IMR-90 (cell line): ENCODE data around the gene SDK1. TPM values are rescaled to one million over a fixed set of nuclear protein-coding genes. Genes with fewer than 3 reads are reported as not detected.

Experiments
- ATAC-seq: fragments of 200-7000 bp; cut with Tn5 transposase; 2 replicates; pipeline ENCODE4 v1.9.1; 2020; ENCODE audit warnings: low read depth, mild to moderate bottlenecking, moderate library complexity
- BruUV-seq: library from RNA; stranded (reverse); fragments of 400-500 nt; replicated peaks from 2 replicates; lab custom pipeline; 2021; lab: Mats Ljungman, UMichigan
- CTCF ChIA-PET: fragments of 300-600 bp; formaldehyde crosslinking; extraction: SDS; loops from one replicate; lab custom pipeline; 2021; ENCODE audit warnings: antibody characterized with exemption; lab: Yijun Ruan, JAX
- POLR2A ChIA-PET: fragments of 300-600 bp; sonication (Branson Sonifier 250); formaldehyde crosslinking; loops from one replicate; lab custom pipeline; 2022; ENCODE audit warnings: antibody characterized with exemption; ENCODE audit not compliant: unreplicated experiment; lab: Charles Lee
- DNase-seq: peaks from one replicate; pipeline ENCODE4 v3.0.0; 2013
- H2AFZ ChIP-seq: replicated peaks from 2 replicates; pipeline ENCODE3; 2013; ENCODE audit warnings: low read length, mild to moderate bottlenecking; ENCODE audit not compliant: poor library complexity
- H2AK5ac ChIP-seq: 2 replicates; pipeline ENCODE4 v1.6.1; 2013; ENCODE audit warnings: low read depth, low read length, inconsistent platforms
- H2AK9ac ChIP-seq: replicated peaks from 2 replicates; pipeline ENCODE3; 2013; ENCODE audit warnings: mild to moderate bottlenecking, low read depth, low read length, moderate library complexity; ENCODE audit not compliant: poor library complexity
- H2BK120ac ChIP-seq: 2 replicates; pipeline ENCODE4 v1.6.1; 2013; ENCODE audit warnings: low read depth, low read length, inconsistent platforms
- H2BK15ac ChIP-seq: 3 replicates; pipeline ENCODE4 v1.6.1; 2013; ENCODE audit warnings: low read depth, low read length, inconsistent platforms
- H2BK20ac ChIP-seq: 2 replicates; pipeline ENCODE4 v1.6.1; 2013; ENCODE audit warnings: low read depth, mild to moderate bottlenecking, inconsistent platforms, low read length, moderate library complexity
- H2BK5ac ChIP-seq: 2 replicates; pipeline ENCODE4 v1.6.1; 2013; ENCODE audit warnings: mild to moderate bottlenecking, low read depth, low read length, inconsistent platforms; ENCODE audit not compliant: poor library complexity, severe bottlenecking
- H3K14ac ChIP-seq: replicated peaks from 2 replicates; pipeline ENCODE4 v1.6.1; 2013; ENCODE audit warnings: low read depth, low read length, inconsistent platforms
- H3K18ac ChIP-seq: 2 replicates; pipeline ENCODE4 v1.6.1; 2013; ENCODE audit warnings: low read depth, low read length, control low read depth
- H3K23ac ChIP-seq: 2 replicates; pipeline ENCODE4 v1.6.1; 2013; ENCODE audit warnings: low read depth, low read length, inconsistent platforms
- H3K27ac ChIP-seq: 2 replicates; pipeline ENCODE4 v1.5.1; 2013; ENCODE audit warnings: mild to moderate bottlenecking, control low read depth, low read length; ENCODE audit not compliant: insufficient read depth
- H3K27me3 ChIP-seq: 2 replicates; pipeline ENCODE4 v1.6.1; 2013; ENCODE audit warnings: low read length; ENCODE audit not compliant: control insufficient read depth, insufficient read depth
- H3K36me3 ChIP-seq: 2 replicates; pipeline ENCODE4 v1.6.1; 2013; ENCODE audit warnings: low read length, mixed read lengths; ENCODE audit not compliant: control insufficient read depth, insufficient read depth
- H3K4ac ChIP-seq: 2 replicates; pipeline ENCODE4 v1.6.1; 2013; ENCODE audit warnings: low read depth, low read length, inconsistent platforms
- H3K4me1 ChIP-seq: 2 replicates; pipeline ENCODE4 v1.6.1; 2013; ENCODE audit warnings: low read length, mixed read lengths; ENCODE audit not compliant: control insufficient read depth, insufficient read depth
- H3K4me2 ChIP-seq: 2 replicates; pipeline ENCODE4 v1.6.1; 2013; ENCODE audit warnings: low read depth, mild to moderate bottlenecking, control low read depth, low read length, moderate library complexity
- H3K4me3 ChIP-seq: 2 replicates; pipeline ENCODE4 v1.5.1; 2013; ENCODE audit warnings: low read depth, mild to moderate bottlenecking, control low read depth, low read length, moderate library complexity; ENCODE audit not compliant: insufficient read depth
- H3K56ac ChIP-seq: 2 replicates; pipeline ENCODE4 v1.6.1; 2013; ENCODE audit warnings: low read length, inconsistent platforms; ENCODE audit not compliant: insufficient read depth; ENCODE audit errors: extremely low read depth
- H3K79me1 ChIP-seq, 2 experiments: 2 replicates each; pipeline ENCODE4 v1.6.1; 2013; ENCODE audit warnings: low read length in 2 of 2, inconsistent platforms in 1 of 2, low read depth in 1 of 2
- H3K9ac ChIP-seq: 2 replicates; pipeline ENCODE4 v1.6.1; 2013; ENCODE audit warnings: low read depth, low read length, control low read depth
- H3K9me1 ChIP-seq: 2 replicates; pipeline ENCODE4 v1.6.1; 2013; ENCODE audit warnings: low read length, inconsistent platforms; ENCODE audit not compliant: insufficient read depth
- H3K9me3 ChIP-seq: 2 replicates; pipeline ENCODE4 v1.6.1; 2013; ENCODE audit warnings: low read length; ENCODE audit not compliant: control insufficient read depth, insufficient read depth
- H4K20me1 ChIP-seq: 2 replicates; pipeline ENCODE4 v1.6.1; 2013; ENCODE audit warnings: low read length, inconsistent platforms; ENCODE audit not compliant: insufficient read depth
- H4K5ac ChIP-seq: 2 replicates; pipeline ENCODE4 v1.6.1; 2013; ENCODE audit warnings: mild to moderate bottlenecking, low read depth, low read length, control low read depth
- H4K8ac ChIP-seq, 2 experiments: 2 replicates each; pipeline ENCODE4 v1.6.1; 2013; ENCODE audit warnings: low read depth in 2 of 2, low read length in 2 of 2, control low read depth in 1 of 2, inconsistent platforms in 1 of 2
- H4K91ac ChIP-seq: 2 replicates; pipeline ENCODE4 v1.6.1; 2013; ENCODE audit warnings: low read depth, low read length, inconsistent platforms; ENCODE audit not compliant: insufficient read depth
- ELK1 ChIP-seq: fragments of 150-350 bp; IDR thresholded peaks from 2 replicates; pipeline ENCODE4 v1.6.1; 2016; ENCODE audit warnings: low read depth, mild to moderate bottlenecking, low read length, moderate library complexity, borderline replicate concordance
- RAD21 ChIP-seq: IDR thresholded peaks from 2 replicates; pipeline ENCODE4 v1.6.1; 2012; ENCODE audit warnings: low read length, improper control_type of control experiment
- RCOR1 ChIP-seq: IDR thresholded peaks from 2 replicates; pipeline ENCODE4 v1.6.1; 2012; ENCODE audit warnings: mild to moderate bottlenecking, low read length, improper control_type of control experiment; ENCODE audit not compliant: insufficient replicate concordance
- RFX5 ChIP-seq: IDR thresholded peaks from 2 replicates; pipeline ENCODE4 v1.8.0; 2012; ENCODE audit warnings: low read depth, mild to moderate bottlenecking, low read length, moderate library complexity
- USF2 ChIP-seq: fragments of 150-350 bp; IDR thresholded peaks from 2 replicates; pipeline ENCODE4 v1.6.1; 2017; ENCODE audit warnings: mild to moderate bottlenecking, antibody characterized with exemption, low read length, low read depth
- WGBS, 2 experiments: methylation state at CpG; one replicate each; pipeline versions ENCODE4 v1.1.5 to v1.1.7; 2013; ENCODE audit warnings: missing lambda C conversion rate in 2 of 2; ENCODE audit not compliant: insufficient read length in 1 of 2; ENCODE audit errors: extremely low coverage in 2 of 2; 5-methylcytosine and 5-hydroxymethylcytosine counted together
- dilution Hi-C: fragments of 300-500 bp; cut with HindIII; formaldehyde crosslinking; loops from one replicate; pipeline ENCODE4 v1.14.3; 2018; ENCODE audit warnings: low sequenced_read_pairs; ENCODE audit not compliant: unreplicated experiment
- in situ Hi-C: fragments of 300-500 bp; cut with MboI; formaldehyde crosslinking; loops from 3 replicates; pipeline ENCODE4 v1.14.3; 2019; ENCODE audit warnings: low sequenced_read_pairs, inconsistent platforms, mixed read lengths
- intact Hi-C: fragments of 100-400 bp; cut with micrococcal nuclease; formaldehyde crosslinking; loops from 2 replicates; pipeline ENCODE4 v1.10.0; 2022
- polyA plus RNA-seq, 3 experiments: library from polyadenylated mRNA; depleted of rRNA; stranded (reverse); fragments of >200 nt; gene quantifications; 2 replicates each; pipeline ENCODE4 v1.2.3, GENCODE V29; 2012; ENCODE audit warnings: low replicate concordance in 1 of 3
- total RNA-seq: library from RNA; depleted of rRNA; stranded (reverse); fragments of >200 nt; gene quantifications from 2 replicates; pipeline ENCODE4 v1.2.3, GENCODE V29; 2012

SDK1 gene
- total and polyA plus RNA-seq, 2 of the 4 experiments (the other 2 are of a cell fraction) = 1.5 to 1.6 TPM

- no peak overlapping the region for H3K56ac ChIP-seq
- 71% methylated on average over 5 of the region's 10 CpGs; no CpG with 5 or more reads in 1 of the 2 experiments for WGBS, 2 experiments
Measured at GRCh38 chr7:4026941-4027486, 726.0 kb downstream of the SDK1 start.

More at GRCh38 chr7:4026941-4027486, 726.0 kb downstream of the SDK1 start:
- no peak overlapping the region for H3K9ac ChIP-seq
- no peak overlapping the region for H3K27ac ChIP-seq
- no peaks in the 10 kb centered on the region for H3K79me1 ChIP-seq
- no peak overlapping the region for H4K5ac ChIP-seq
- no peak overlapping the region for H3K14ac ChIP-seq
- H3K9me1 ChIP-seq = no peaks in the 10 kb centered on the region
- no peak overlapping the region for H2BK5ac ChIP-seq
- no peak overlapping the region for H2AK5ac ChIP-seq
- dilution Hi-C loops (no loop called here), intact Hi-C loops (no loop called here), in situ Hi-C loops (no loop called here)
- H3K4me2 ChIP-seq = no peak overlapping the region
- H2AFZ ChIP-seq = no peak overlapping the region
- H4K20me1 ChIP-seq = no peaks in the 10 kb centered on the region
- no peak overlapping the region for H3K23ac ChIP-seq
- no peak overlapping the region for H3K4me3 ChIP-seq
- no peak overlapping the region for H3K4ac ChIP-seq
- H3K27me3 ChIP-seq = no peaks in the 10 kb centered on the region
- H3K9me3 ChIP-seq = peaks cover 8% of the 10 kb centered on the region; the same call in 1 of the 2 replicates
- no peaks in the 10 kb centered on the region for H3K4me1 ChIP-seq
- ChIA-PET POLR2A (no interaction called here), CTCF (no interaction called here)
- no peak overlapping the region for H4K8ac ChIP-seq
- H2AK9ac ChIP-seq = no peak overlapping the region
- no peaks in the 10 kb centered on the region for H3K36me3 ChIP-seq
- H3K18ac ChIP-seq = no peak overlapping the region
- H2BK20ac ChIP-seq = no peak overlapping the region
- DNase-seq (no peak), ATAC-seq (no peak)
- H4K91ac ChIP-seq = no peak overlapping the region
- TF ChIP-seq RAD21 = no peak
- TF ChIP-seq RCOR1 = no peak
- no peak for TF ChIP-seq ELK1
- no peak for TF ChIP-seq RFX5
- no peak for TF ChIP-seq USF2
- BruUV-seq = no TSS peak
- no peak overlapping the region for H2BK120ac ChIP-seq
- no peak overlapping the region for H2BK15ac ChIP-seq
